OCI-LY3 (cell line): ENCODE results near the gene ARL6IP1.
"Not testable (repeated sequence)": the region's sequence is repeated elsewhere in the genome, so short reads cannot be mapped to it uniquely, and the experiment has no call there.

ENCODE experiments used
- H2AFZ ChIP-seq: fragments of 200-600, 300-600 bp; shearing (Covaris generic); 2 replicates; pipeline ENCODE4 v1.6.0; 2014; ENCODE audit warnings: antibody characterized with exemption, low read depth, low read length
- H3K27ac ChIP-seq: fragments of 200-600, 300-600 bp; sonication (generic); 2 replicates; pipeline ENCODE4 v1.5.1; 2014; ENCODE audit warnings: mild to moderate bottlenecking, low read length, moderate library complexity, mixed read lengths
- H3K27me3 ChIP-seq: fragments of 200-600, 300-600 bp; sonication (generic); 2 replicates; pipeline ENCODE4 v1.6.1; 2014; ENCODE audit warnings: low read depth, low read length, mixed read lengths
- H3K36me3 ChIP-seq: fragments of 200-600, 300-600 bp; sonication (generic); replicated peaks from 2 replicates; pipeline ENCODE3; 2014; ENCODE audit warnings: low read depth, low read length, mixed read lengths
- H3K4me1 ChIP-seq: fragments of 300-600, 200-600 bp; sonication (generic); 2 replicates; pipeline ENCODE4 v1.6.1; 2014; ENCODE audit warnings: low read length, mixed read lengths
- H3K4me2 ChIP-seq: fragments of 200-600, 300-600 bp; sonication (generic); 2 replicates; pipeline ENCODE4 v1.6.1; 2014; ENCODE audit warnings: low read length, mixed read lengths
- H3K4me3 ChIP-seq: fragments of 300-600, 200-600 bp; sonication (generic); 2 replicates; pipeline ENCODE4 v1.5.1; 2014; ENCODE audit warnings: antibody characterized with exemption, mild to moderate bottlenecking, low read length, moderate library complexity
- H3K79me2 ChIP-seq: fragments of 300-600, 200-600 bp; shearing (Covaris generic); 2 replicates; pipeline ENCODE4 v1.6.1; 2014; ENCODE audit warnings: mild to moderate bottlenecking, low read length, mixed read lengths
- H3K9ac ChIP-seq: fragments of 300-600, 200-600 bp; shearing (Covaris generic); 2 replicates; pipeline ENCODE4 v1.6.0; 2014; ENCODE audit warnings: mild to moderate bottlenecking, low read length, moderate library complexity
- H3K9me3 ChIP-seq: fragments of 200-600, 300-600 bp; shearing (Covaris generic); 2 replicates; pipeline ENCODE4 v1.6.1; 2014; ENCODE audit warnings: low read length, mixed read lengths; ENCODE audit not compliant: insufficient read depth
- H4K20me1 ChIP-seq: fragments of 200-600, 300-600 bp; sonication (generic); 2 replicates; pipeline ENCODE4 v1.6.1; 2016; ENCODE audit warnings: low read length, mixed read lengths; ENCODE audit not compliant: insufficient read depth
- CTCF ChIP-seq: fragments of 200-600, 300-600 bp; sonication (generic); IDR thresholded peaks from 2 replicates; pipeline ENCODE4 v1.5.1; 2014; ENCODE audit warnings: antibody characterized with exemption, low read length, low read depth

ARL6IP1 gene

GRCh38 chr16:18776334-18776733 is 25.0 kb downstream of the ARL6IP1 start:
- H3K36me3 ChIP-seq, H4K20me1 ChIP-seq, H3K4me2 ChIP-seq, H3K27ac ChIP-seq, H3K4me3 ChIP-seq, H3K9me3 ChIP-seq, H3K9ac ChIP-seq, H3K27me3 ChIP-seq, H3K79me2 ChIP-seq, H2AFZ ChIP-seq, H3K4me1 ChIP-seq: not testable (repeated sequence)

- H3K4me3 ChIP-seq, H3K9me3 ChIP-seq, H3K27ac ChIP-seq, H3K79me2 ChIP-seq, H3K27me3 ChIP-seq, H3K4me2 ChIP-seq, H2AFZ ChIP-seq, H3K36me3 ChIP-seq, H3K4me1 ChIP-seq, H4K20me1 ChIP-seq, H3K9ac ChIP-seq: not testable (repeated sequence)
Measured at GRCh38 chr16:18774651-18775050, 26.7 kb downstream of the ARL6IP1 start.

- not testable (repeated sequence) for H3K27ac ChIP-seq, H3K9me3 ChIP-seq, H3K4me1 ChIP-seq, H3K9ac ChIP-seq, H3K4me2 ChIP-seq, H3K27me3 ChIP-seq, H3K4me3 ChIP-seq, H3K36me3 ChIP-seq, H3K79me2 ChIP-seq, H2AFZ ChIP-seq, H4K20me1 ChIP-seq
Measured at GRCh38 chr16:18772171-18772570, 29.2 kb downstream of the ARL6IP1 start.

- not testable (repeated sequence) for H4K20me1 ChIP-seq, H3K4me2 ChIP-seq, H3K27me3 ChIP-seq, H3K27ac ChIP-seq, H3K4me3 ChIP-seq, H3K4me1 ChIP-seq, H3K79me2 ChIP-seq, H2AFZ ChIP-seq, H3K9ac ChIP-seq, H3K36me3 ChIP-seq, H3K9me3 ChIP-seq
Measured at GRCh38 chr16:18770336-18770962, 30.9 kb downstream of the ARL6IP1 start.

- H3K36me3 ChIP-seq, H3K9me3 ChIP-seq, H3K27ac ChIP-seq, H4K20me1 ChIP-seq, H3K9ac ChIP-seq, H3K4me3 ChIP-seq, H3K4me2 ChIP-seq, H3K4me1 ChIP-seq, H3K79me2 ChIP-seq, H2AFZ ChIP-seq, H3K27me3 ChIP-seq: not testable (repeated sequence)
Measured at GRCh38 chr16:18767217-18767616, 34.1 kb downstream of the ARL6IP1 start.

GRCh38 chr16:18762713-18763112 is 38.6 kb downstream of the ARL6IP1 start:
- not testable (repeated sequence) for H3K27me3 ChIP-seq
- H3K27ac ChIP-seq: peak overlapping the region; percentile 28; the same call in 1 of the 2 replicates

GRCh38 chr16:18759598-18760520 is 41.5 kb downstream of the ARL6IP1 start:
- H3K4me1 ChIP-seq, H2AFZ ChIP-seq, H3K27ac ChIP-seq, H3K79me2 ChIP-seq, H3K9ac ChIP-seq, H4K20me1 ChIP-seq, H3K27me3 ChIP-seq, H3K9me3 ChIP-seq, H3K36me3 ChIP-seq, H3K4me3 ChIP-seq: not testable (repeated sequence)
- H3K4me2 ChIP-seq: peak overlapping the region; percentile 41
- TF ChIP-seq CTCF: peak; percentile 42

More at GRCh38 chr16:18762713-18763112, 38.6 kb downstream of the ARL6IP1 start:
- not testable (repeated sequence) for H3K79me2 ChIP-seq, H2AFZ ChIP-seq, H3K4me1 ChIP-seq, H3K36me3 ChIP-seq, H3K9ac ChIP-seq, H3K9me3 ChIP-seq, H3K4me3 ChIP-seq, H4K20me1 ChIP-seq
- H3K4me2 ChIP-seq: peak overlapping the region; percentile 24; the same call in 1 of the 2 replicates

GRCh38 chr16:18757960-18758660 is 43.2 kb downstream of the ARL6IP1 start:
- H3K9me3 ChIP-seq, H3K4me3 ChIP-seq, H3K9ac ChIP-seq: not testable (repeated sequence)

More at GRCh38 chr16:18757960-18758660, 43.2 kb downstream of the ARL6IP1 start:
- H3K4me2 ChIP-seq: peak overlapping the region; percentile 30; the same call in 1 of the 2 replicates
- not testable (repeated sequence) for H3K27me3 ChIP-seq, H4K20me1 ChIP-seq, H3K27ac ChIP-seq, H3K79me2 ChIP-seq, H3K4me1 ChIP-seq, H3K36me3 ChIP-seq, H2AFZ ChIP-seq
